Ishikawa (cell line): Measurements from ENCODE around the gene CLDND1.

ENCODE experiments used
- CEBPB ChIP-seq: IDR thresholded peaks from 2 replicates; pipeline ENCODE4 v1.6.1; 2012
- CREB1 ChIP-seq: IDR thresholded peaks from 2 replicates; pipeline ENCODE4 v1.6.1; 2012; ENCODE audit warnings: low read depth
- EGR1 ChIP-seq: IDR thresholded peaks from 2 replicates; pipeline ENCODE4 v1.6.1; 2012
- EP300 ChIP-seq: IDR thresholded peaks from 2 replicates; pipeline ENCODE4 v1.6.1; 2012; ENCODE audit warnings: borderline replicate concordance
- FOXM1 ChIP-seq: IDR thresholded peaks from 2 replicates; pipeline ENCODE4 v1.6.1; 2012; ENCODE audit warnings: low read depth, borderline replicate concordance
- MAX ChIP-seq: IDR thresholded peaks from 2 replicates; pipeline ENCODE4 v1.6.1; 2012
- NFIC ChIP-seq: IDR thresholded peaks from 2 replicates; pipeline ENCODE4 v1.6.1; 2012
- RAD21 ChIP-seq: IDR thresholded peaks from 2 replicates; pipeline ENCODE4 v1.6.1; 2012; ENCODE audit warnings: low read depth
- REST ChIP-seq: IDR thresholded peaks from 2 replicates; pipeline ENCODE4 v1.6.1; 2012; ENCODE audit warnings: low read depth, mild to moderate bottlenecking
- TAF1 ChIP-seq: IDR thresholded peaks from 2 replicates; pipeline ENCODE4 v1.6.1; 2012; ENCODE audit warnings: low read depth, mild to moderate bottlenecking
- TCF12 ChIP-seq: IDR thresholded peaks from 2 replicates; pipeline ENCODE4 v1.6.1; 2012; ENCODE audit warnings: low read depth
- TEAD4 ChIP-seq: IDR thresholded peaks from 2 replicates; pipeline ENCODE4 v1.6.1; 2012
- USF1 ChIP-seq: IDR thresholded peaks from 2 replicates; pipeline ENCODE4 v1.6.1; 2012
- YY1 ChIP-seq: IDR thresholded peaks from 2 replicates; pipeline ENCODE4 v1.6.1; 2012; ENCODE audit warnings: low read depth
- ZBTB7A ChIP-seq: IDR thresholded peaks from 2 replicates; pipeline ENCODE4 v1.6.1; 2012; ENCODE audit warnings: low read depth

CLDND1 gene

GRCh38 chr3:98501270-98501669 is 21.4 kb downstream of the CLDND1 start:
- TF ChIP-seq TAF1 (no peak), NFIC (no peak), TEAD4 (no peak), FOXM1 (no peak), CEBPB (no peak), ZBTB7A (no peak), USF1 (no peak), EGR1 (no peak), EP300 (no peak), MAX (no peak), RAD21 (no peak), CREB1 (no peak)

- TF ChIP-seq YY1, result no peak
- TF ChIP-seq CEBPB, result no peak
- TF ChIP-seq EGR1, result no peak
- TF ChIP-seq ZBTB7A, result no peak
- TF ChIP-seq TCF12, result no peak
- no peak for TF ChIP-seq MAX
- no peak for TF ChIP-seq TEAD4
- TF ChIP-seq FOXM1, result no peak
- TF ChIP-seq RAD21, result no peak
- no peak for TF ChIP-seq USF1
- no peak for TF ChIP-seq NFIC
- no peak for TF ChIP-seq REST
- no peak for TF ChIP-seq CREB1
- no peak for TF ChIP-seq TAF1
- no peak for TF ChIP-seq EP300
Measured at GRCh38 chr3:98500019-98500418, 22.7 kb downstream of the CLDND1 start.

GRCh38 chr3:98497381-98497780 is 25.3 kb downstream of the CLDND1 start, which contains the start of gene OR5K2:
Gene OR5K2, plus strand, starts transcription at chr3:98497681. Its CDS starts 0 bp downstream, at chr3:98497681.
- TF ChIP-seq NFIC (no peak), TEAD4 (no peak), EP300 (no peak), TAF1 (no peak), YY1 (no peak), ZBTB7A (no peak), TCF12 (no peak), RAD21 (no peak), MAX (no peak), CEBPB (no peak), CREB1 (no peak), USF1 (no peak), EGR1 (no peak), REST (no peak), FOXM1 (no peak)

GRCh38 chr3:98483626-98484025 is 39.1 kb downstream of the CLDND1 start:
- TF ChIP-seq CEBPB, result no peak

- no peak for TF ChIP-seq USF1
- TF ChIP-seq FOXM1, result no peak
Measured at GRCh38 chr3:98482717-98483482, 39.8 kb downstream of the CLDND1 start.
